ENCODE data around the gene NPHP4.

DNA sequence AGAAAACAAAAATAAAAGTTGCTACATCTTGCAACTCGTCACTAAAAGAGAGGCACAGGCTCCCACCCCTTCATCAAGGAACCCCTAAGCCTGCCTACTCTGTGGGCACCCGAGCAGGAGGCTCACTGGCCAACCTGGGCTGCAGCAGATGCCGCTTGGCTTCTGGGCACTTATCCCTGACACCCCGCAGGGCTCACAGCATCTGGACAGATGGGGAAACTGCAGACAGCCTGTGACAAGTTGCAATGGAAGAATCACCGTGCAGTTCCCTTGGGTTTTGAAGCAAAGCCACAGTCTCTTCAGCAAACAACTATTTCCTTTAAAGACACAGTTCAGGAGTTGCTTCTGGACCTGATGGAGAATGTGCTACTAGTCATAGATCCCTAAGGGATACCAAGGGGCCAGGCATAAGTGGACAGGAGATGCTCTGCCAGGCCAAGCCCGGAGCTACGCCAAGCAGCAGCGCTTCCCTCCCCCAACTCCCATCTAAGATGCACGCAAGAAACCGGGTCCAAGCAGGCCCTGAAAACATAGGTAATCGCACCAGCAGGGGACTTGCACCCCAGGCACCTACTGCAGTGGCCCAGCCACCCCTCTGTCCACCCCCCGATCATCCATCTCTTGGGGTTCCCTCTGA, 170.6 kb downstream of the NPHP4 start:
- no peak for TF ChIP-seq CTCF (IDR thresholded peaks at IDR 0.05; ENCODE audit: low read length)
- TF ChIP-seq EZH2 (optimal IDR thresholded peaks at IDR 0.05; ENCODE audit: low read depth, low read length) = no peak
- no peak for TF ChIP-seq EZH2phosphoT487 (IDR thresholded peaks at IDR 0.05; ENCODE audit: low read length)

Data from MM.1S (cell line).